NCI-H2196 treated with DMSO at 0.1 percent for 48 hours (cell line): ENCODE data around the gene CEP72.
"Not testable (repeated sequence)": the region's sequence is repeated elsewhere in the genome, so short reads cannot be mapped to it uniquely, and the experiment has no call there.

Experiments
- DNase-seq: peaks from one replicate; lab custom pipeline; 2025; ENCODE audit not compliant: unreplicated experiment; lab: John Stamatoyannopoulos, UW

CEP72 gene

DNA sequence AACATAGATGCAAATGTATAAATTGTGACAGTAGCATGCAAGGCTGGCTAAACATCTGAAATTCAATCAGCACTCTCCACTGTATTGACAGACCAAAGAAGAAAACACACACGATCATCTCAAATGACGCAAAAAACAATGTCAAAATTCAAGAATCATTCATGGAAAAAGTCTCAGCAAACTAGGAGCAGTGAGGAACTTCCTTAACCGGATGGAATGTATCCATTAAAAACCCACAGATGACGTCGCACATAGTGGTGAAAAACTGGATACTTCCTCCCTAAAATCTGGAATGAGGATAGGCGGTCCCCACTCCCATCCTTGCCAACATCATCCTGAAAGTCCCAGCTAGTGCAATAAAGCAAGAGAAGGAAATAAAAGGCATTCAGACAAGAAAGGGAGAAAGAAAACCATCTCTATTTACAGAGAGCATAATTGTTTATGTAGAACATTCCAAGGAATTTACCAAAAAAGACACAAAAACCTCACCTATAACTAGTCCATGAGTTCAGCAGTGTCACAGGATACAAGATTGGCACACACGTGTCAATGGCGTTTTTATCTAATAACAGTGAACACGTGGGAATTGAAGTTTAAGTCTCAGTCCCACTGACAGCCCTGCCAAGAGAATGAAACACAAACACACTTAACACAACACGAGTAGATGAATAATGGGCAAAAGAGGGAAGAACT, 14.1 kb upstream of the CEP72 start:
- no peak for DNase-seq

DNA sequence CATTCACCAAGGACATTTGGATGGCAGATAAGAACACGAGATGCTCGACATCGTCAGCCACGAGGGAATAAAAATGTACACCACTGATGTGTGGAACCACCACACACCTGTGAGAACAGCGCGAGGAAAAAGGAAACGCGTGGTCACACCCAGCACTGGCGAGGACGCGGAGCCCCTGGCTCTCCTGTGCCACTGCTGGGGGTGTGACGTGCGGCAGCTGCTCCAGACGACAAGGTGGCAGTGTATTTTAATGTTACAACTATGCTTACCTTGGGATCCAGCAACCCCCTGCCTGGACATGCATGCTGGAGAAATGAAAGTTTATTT, 13.6 kb upstream of the CEP72 start:
- DNase-seq = no peak

DNA sequence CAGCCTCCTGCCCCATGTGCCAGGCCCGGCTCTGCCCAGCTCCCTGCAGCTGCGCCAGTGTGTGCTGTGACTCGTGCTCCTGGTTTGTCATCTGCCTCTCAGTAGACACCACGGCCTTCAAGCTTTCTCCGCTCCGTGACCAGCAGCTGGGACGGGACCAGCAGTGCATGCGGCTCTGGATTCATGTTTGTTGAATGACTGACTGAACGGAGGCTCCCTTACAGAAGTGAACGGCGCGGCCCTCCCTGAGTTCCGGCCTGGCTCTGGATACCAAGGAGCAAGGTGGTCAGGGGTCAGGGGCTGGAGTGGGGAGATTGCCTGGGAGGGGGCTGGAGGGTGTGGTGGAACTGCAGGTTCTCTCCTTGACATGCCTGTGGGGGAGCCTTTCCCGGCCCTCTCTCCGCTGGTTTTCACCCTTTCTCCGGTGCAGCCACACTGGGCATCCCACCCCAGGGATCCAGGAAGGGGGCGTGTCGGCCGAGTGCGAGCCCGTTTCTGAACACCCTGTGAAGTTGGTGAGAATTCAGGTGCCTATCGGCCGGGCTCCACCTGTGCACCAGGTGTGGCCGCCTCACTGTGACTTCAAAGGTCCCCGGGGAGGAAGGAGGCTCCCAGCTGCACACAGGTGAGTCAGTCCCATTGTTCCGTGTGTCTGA, 11.1 kb upstream of the CEP72 start:
- DNase-seq = no peak

DNA sequence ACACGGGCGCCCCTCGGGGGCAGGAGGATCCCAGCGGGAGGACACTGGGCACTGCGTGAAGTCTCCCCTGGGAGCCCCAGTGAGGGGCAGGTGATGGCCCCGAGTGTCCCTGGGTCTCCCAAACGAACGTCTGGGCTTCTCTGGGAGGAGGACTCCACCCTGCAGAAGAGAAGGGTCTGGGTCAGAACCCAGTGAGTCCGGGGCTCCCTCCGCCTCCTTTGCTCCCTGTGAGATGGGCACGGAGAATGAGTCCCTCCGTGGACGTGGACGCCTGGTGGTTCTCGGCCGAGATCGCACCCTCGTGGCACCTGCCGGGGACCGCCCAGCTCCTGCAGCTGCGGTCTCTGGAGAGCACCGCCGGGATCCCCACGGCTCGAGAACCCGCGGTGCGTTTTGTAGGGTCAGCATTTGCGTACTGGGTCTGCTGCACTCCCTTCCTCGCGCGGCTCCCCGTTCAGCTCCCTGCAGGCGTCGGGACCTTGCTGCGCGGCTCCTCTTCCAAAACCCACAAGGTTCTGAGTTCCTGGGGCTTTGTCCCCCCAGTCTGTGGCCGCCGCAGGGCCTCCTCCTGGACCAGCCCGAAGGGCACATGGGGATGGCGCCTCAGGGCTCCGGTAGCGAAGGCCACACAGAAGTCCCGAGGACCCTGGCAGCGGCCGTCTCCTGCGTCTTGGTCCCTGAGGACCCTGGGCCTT, 10.2 kb upstream of the CEP72 start:
- no peak for DNase-seq

DNA sequence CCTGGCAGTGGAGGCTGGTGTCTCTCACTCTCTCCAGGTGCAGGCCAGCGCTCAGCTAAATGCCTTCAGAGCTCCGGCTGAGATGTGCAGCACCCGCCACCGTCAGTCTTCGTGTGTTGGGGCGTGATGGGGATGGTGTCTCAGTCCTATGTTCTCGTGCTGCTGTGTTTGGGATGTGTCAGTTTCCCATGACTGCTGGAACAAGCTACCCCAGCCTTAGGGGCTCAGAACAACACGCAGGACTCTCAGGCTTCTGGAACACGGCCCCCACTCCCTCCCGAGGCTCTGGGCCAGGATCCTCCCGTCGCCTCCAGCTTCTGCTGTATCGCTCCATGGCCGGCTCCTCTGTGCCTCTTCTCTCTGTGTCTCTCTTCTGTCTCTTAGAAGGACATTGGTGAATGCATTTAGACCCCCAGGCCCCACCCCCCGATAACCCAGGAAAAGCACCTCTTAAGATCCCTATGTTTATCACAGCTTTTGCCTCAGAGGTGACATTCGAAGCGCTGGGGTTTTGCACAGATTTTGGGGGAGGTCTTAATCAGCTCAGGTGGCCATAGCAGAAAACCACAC, 9.6 kb upstream of the CEP72 start:
- DNase-seq = no peak

DNA sequence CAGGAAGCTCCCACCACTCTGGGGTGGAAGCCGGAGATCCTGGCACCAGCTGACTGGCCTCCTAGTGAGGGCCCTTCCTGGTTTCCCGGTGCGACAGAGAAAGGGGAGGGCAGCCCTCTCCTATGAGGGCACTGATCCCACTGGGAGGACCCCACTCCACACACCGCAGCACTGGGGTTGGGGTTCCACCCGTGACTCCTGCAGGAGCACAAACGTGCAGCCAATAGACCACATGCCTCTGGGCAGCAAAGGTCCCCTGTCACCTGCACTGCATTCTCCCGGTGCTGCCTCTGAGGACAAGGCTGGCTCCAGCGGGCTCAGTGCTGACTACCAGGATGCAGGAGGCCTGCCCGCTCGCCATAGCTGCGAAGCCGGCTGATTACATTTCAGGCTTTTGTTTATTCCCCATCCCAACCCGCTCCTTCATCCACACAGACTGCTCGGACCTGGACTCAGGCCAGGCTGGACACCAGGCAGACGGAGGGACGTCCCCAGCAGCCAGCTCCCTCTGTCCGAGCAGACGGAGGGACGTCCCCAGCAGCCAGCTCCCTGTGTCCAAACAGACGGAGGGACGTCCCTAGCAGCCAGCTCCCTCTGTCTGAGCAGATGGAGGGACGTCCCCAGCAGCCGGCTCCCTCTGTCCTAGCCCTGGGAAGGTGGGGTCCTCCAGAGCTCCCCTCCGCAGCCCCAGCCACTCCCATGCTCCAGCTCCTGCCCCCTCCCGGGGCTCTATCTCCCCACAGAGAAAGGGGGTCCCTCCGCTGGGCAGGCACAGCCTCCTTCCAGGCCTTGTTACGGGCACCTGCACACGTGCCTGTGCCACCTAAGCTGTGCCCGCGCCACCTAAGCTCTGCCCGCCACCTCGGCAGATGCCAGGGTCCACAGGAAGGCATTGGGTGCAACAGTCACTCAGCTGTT, 8.8 kb upstream of the CEP72 start:
- no peak for DNase-seq

DNA sequence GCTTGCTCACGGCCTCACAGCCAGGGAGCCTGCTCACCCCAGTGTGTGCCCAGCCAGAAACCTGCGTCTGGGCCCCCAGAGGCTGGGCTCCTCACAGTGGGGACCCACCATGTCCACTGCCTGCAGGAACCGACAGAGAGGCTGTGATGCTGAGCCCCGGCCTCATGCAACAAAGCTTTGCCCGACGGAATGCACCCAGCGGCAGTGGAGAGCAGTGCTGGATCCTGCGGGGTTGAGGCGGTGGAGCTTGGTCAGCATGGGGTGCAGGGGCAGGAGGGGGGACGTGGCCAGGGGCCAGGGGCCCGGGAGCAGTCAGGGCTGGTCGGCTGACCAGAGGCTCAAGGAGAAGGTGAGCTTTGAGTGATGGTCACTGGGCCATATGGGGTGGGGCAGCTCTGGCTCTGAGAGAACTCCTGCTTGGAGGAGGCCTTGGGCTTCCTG, 7.7 kb upstream of the CEP72 start:
- no peak for DNase-seq

DNA sequence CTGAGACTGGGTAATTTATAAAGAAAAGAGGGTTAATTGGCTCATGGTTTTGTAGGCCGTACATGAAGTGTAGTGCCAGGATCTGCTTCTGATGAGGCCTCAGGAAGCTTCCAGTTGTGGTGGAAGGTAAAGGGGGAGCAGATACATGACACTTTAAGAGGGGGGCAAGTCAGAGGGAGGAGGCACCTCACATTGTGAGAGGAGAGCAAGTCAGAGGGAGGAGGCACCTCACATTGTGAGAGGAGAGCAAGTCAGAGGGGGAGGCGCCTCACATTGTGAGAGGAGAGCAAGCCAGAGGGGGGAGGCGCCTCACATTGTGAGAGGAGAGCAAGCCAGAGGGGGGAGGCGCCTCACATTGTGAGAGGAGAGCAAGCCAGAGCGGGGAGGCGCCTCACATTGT, 7.0 kb upstream of the CEP72 start:
- DNase-seq = not testable (repeated sequence)

DNA sequence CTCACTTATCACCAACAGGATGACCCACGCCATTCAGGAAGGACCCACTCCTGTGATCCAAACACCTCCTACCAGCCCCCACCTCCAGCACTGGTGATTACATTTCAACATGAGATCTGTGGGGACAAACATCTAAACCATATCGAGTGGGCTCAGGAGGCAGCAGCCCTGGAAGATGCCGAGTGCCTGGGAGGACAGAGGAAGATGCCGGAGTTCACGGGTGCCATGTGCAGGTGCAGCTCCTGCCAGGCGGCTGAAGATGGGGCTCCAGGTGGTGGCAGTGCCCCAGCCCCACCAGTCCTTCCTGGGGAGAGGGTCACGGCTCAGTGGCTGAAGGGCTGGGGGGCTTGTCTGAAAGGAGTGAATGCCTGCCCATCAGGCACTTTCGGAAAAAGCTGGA, 6.1 kb upstream of the CEP72 start:
- no peak for DNase-seq

DNA sequence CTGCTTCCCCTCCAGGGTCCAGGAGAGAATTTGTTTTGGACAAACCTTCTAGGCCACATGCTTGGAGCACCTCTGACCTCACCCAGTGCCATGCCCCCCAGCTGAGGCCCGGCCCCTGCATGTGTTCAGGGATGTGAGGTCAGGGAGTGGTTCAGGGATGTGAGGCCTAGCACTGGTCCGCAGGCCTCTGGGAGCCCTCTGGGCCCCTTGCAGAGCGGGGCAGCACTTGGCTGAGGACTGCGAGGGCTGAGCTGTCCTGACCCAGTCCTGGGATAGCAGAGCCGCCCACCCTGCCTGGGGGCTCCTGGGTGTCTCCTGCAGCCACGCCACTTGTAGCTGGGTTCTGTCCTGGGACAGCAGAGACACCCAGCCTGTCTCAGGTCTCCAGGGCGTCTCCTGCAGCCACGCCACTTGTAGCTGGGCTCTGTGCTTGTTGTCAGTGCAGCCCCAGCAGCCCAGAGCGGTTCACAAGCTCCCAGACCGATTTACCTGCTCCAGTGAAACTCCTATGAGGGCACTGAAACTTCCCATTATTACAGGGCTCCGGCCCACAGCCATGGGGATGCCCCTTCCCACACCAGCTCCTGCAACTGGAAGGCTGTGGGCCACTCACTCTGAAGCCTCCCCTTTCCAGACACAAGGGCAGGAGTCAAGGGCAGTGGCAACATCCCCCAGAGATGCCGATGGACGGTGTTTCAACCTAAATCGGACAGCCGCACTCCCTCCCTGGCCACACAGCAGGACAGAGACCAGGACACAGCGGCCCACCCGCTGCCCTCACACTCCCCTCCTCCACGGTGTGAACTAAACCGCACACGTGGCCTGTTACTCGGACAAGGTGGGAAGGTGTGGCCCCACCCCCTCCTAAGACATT, 5.4 kb upstream of the CEP72 start:
- DNase-seq = no peak

DNA sequence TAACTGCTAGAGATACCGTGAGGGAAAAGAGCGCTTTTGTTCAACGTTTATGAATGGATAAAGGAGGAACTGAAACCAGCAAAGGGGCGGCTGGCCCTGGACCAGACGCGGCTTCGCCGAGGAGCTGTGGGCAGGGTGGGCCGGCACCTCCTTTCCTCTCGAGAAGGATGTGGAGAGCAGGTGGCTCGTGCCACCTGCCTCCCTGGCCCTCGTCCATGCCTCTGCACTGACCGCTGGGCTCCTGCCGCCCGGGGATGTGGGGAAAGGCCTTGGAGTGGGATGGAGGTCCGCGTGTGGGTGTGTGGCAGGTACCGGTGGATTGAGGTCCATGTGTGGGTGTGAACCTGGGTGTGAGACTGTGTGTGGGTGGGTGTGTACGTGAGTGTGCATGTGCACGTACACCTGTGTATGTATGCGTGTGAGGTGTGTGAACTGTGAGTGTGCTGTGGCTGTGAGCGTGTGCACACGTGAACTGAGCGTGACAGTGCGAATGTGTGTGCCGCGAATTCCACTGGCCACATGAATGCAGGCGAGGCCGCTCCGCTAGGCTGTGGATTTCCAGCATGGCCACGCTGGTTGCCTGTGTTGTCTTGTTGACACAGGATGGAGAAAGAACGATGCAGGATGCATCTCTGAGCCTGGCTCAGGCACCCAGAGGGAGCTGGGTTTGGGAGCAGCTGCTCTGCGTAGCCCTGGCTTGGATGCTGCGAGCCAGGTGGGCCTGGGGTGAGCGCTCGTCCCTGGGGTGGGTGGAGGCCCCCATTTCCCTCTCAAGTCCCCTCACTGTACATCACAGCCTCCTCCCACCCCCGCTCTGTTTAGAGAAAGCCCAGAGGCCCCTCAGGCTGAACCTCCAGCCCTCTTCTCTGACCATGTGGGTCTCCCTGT, 4.4 kb upstream of the CEP72 start:
- DNase-seq = no peak

DNA sequence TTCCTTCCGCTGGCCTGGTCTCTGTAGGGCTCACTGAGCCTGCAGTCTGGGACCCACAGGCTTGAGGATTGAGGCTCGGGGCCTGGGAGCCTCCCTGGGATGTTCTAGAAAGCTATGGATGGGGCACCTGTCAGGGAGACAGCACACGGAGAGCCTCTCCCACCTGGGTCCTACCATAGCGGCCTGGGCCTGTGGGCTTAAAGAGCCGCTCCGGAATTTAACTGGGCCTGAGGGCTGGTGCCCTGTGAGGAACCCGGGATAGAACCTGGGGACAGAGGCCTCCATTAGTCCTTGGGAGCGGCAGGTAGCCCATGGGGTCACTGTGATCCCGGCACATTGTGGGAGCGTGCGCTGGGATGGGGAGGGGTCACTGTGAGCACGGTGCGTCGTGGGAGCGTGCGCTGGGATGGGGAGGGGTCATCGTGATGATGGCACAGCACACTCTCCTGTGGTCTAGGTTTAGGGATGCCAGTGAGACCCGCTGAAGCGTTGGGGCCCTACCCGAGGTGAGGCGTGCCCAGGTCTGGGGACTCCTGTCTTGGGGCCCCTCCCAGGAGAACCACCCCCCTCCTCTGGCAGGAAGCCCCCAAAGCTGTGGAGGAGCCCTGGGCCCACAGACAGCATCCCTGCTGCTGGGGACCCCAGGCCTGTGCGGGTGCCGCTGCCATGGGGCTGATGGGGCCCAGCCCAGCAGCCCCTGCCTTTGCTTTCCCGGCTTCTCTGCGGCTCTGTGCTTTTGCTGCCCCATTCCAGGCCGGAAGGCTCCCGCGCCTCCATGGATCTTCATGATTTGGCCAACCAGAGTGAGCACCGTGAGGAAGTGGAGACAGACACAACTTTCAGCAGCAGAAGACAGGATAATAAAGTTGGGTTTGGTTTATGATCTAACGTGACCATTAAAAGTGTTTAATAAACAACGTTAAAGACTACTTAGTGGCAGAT, 3.4 kb upstream of the CEP72 start:
- no peak for DNase-seq

DNA sequence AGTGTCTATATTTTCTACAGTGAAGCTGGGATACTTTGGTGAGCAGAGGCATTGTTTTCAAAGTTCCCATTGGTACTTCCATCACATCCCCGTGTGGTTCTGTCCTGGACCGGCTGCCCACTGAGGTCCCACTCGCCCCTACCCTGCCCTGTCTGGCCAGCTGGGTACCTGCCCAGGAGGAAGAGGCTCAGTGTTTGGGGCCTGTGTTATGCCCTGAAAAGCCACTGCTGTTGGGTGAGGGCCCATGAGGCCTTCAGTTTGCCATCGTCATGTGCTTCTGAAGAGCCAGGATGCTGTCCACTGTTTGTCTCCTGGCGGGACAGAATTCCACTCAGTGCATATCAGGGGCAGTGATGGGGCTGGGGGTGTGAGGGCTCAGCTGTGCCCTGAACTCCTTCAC, 2.6 kb upstream of the CEP72 start:
- DNase-seq = no peak

DNA sequence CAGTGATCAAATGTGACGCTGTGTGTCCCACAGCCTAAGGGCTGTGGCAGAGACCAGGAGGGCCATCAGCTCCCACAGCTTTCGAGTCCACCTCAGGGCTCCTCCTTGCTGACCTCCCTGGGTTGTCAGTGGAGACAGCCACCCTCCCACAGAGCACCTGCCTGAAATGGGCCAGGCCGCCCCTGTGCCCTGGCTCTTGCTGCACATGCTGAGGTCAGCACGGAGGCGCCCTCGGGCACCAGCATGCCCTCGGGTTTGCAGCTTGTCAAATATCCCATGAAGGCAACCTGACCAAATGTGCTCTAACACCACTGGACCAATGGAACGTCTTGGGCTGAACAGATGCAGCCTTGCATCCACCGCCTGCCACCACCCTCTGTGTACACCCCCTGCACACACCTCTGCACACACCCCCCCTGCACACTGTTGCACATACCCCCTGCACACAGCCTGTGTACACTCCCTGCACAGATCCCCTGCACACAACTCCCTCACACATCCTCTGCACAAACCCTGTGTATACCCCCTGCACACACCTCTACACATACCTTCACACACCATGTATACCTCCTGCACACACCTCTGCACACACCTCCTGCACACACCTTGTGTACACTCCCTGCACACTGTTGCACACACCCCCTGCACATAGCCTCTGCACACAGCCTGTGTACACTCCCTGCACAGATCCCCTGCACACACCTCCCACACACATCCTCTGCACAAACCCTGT, 2.0 kb upstream of the CEP72 start:
- DNase-seq = no peak

DNA sequence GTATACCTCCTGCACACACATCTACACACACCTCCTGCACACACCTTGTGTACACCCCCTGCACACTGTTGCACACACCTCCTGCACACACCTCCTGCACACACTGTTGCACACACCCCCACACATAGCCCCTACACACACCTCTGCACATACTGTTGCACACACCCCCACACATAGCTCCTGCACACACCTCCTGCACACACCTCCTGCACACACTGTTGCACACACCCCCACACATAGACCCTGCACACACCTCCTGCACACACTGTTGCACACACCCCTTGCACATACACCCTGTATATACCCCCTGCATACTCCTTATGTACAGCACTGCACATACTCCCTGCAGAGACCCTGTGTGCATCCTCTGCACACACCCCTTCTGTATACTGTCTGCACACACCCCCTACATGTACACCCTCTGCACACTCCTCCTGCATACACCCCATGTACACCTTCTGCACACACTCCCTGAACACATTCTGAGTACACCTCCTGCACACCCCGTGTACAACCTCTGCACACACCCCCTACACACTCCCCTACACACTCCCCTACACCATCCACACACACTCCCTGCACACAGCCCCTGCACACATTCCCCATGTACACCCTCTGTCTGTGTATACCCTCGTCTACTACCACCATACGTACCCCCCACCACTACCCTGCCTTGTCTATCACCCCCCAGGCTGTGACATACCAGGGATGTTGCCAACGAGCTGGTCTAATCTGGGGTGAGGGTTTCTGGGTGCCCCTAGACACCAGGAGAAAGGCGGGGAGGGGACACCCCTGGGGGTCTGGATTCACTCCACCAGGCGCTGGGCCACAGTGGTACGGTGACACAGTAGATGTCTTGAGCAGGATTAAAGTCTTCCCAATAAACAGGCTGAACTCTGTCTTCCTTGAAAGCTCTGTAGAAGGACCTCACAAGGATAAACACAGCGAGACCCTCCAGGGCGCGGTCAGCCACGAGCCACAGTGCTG, 1.1 kb upstream of the CEP72 start:
- no peak for DNase-seq
